Cardiac fibroblast (primary cell): ENCODE results near the gene CIDEB.

Experiments used
- DNase-seq, 2 donors: peaks; one replicate each; pipeline versions ENCODE4 v3.0.0 to v3.0.0-alpha.2; 2010; ENCODE audit warnings: low read depth in 2 of 2
- H3K4me3 ChIP-seq, 2 donors: replicated peaks in 1 of 2; 1 replicate in 1 of 2; 2 replicates in 1 of 2; pipeline ENCODE4 v1.5.1; 2011; ENCODE audit warnings: low read depth in 2 of 2, low read length in 2 of 2, mild to moderate bottlenecking in 2 of 2, moderate library complexity in 1 of 2
- TF ChIP-seq, protein P1 (sequence below): IDR thresholded peaks from one replicate; pipeline ENCODE4 v1.5.1; 2011; ENCODE audit warnings: low read depth, mild to moderate bottlenecking, low read length, inconsistent platforms

The CIDEB gene

DNA sequence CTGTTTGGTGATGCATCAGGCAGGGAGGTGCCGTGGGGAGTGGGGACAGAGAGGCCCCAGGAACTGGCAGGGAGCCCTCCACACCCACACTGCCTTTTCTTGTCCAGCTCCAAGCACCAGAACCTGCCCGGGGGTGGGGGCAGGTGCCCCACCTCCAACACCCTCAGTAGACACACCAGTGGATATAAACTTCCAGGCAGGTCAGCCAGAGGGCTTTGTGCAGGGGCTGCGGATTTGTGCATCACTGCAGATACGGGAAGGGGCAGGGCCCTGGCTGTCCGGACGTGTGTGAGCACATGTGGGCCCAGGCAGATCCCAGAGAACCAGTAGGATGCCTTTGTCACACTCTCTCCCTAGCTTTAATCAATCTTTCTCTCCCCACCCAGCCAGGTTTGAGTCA, 43.5 kb downstream of the CIDEB start:
- H3K4me3 ChIP-seq, result no peak overlapping the region
- peak in 1 of 2 donors; percentile 22 for DNase-seq
- TF ChIP-seq, protein P1, sequence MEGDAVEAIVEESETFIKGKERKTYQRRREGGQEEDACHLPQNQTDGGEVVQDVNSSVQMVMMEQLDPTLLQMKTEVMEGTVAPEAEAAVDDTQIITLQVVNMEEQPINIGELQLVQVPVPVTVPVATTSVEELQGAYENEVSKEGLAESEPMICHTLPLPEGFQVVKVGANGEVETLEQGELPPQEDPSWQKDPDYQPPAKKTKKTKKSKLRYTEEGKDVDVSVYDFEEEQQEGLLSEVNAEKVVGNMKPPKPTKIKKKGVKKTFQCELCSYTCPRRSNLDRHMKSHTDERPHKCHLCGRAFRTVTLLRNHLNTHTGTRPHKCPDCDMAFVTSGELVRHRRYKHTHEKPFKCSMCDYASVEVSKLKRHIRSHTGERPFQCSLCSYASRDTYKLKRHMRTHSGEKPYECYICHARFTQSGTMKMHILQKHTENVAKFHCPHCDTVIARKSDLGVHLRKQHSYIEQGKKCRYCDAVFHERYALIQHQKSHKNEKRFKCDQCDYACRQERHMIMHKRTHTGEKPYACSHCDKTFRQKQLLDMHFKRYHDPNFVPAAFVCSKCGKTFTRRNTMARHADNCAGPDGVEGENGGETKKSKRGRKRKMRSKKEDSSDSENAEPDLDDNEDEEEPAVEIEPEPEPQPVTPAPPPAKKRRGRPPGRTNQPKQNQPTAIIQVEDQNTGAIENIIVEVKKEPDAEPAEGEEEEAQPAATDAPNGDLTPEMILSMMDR, result no peak

DNA sequence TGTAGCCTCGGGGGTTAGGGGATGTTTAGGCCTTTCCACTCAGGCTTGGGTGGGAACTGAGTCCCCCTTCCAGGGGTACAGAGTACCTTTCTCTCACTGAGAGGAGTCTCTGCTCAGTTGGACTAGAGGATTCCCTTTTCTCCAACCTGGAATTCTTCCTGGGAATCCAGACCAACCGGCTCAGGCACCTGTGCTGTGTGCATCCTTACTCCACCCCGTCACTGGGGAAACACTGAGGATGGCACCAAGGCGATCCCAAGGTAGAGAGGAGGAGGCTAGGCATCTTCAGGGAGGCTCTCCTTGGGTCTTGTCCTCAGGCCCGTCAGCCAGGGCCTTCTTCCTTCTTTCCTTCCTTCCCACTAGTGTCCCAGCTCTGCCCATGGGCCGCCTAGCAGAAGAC, 43.9 kb downstream of the CIDEB start:
- TF ChIP-seq, protein P1, result no peak
- no peak for DNase-seq
- H3K4me3 ChIP-seq, result no peak overlapping the region

DNA sequence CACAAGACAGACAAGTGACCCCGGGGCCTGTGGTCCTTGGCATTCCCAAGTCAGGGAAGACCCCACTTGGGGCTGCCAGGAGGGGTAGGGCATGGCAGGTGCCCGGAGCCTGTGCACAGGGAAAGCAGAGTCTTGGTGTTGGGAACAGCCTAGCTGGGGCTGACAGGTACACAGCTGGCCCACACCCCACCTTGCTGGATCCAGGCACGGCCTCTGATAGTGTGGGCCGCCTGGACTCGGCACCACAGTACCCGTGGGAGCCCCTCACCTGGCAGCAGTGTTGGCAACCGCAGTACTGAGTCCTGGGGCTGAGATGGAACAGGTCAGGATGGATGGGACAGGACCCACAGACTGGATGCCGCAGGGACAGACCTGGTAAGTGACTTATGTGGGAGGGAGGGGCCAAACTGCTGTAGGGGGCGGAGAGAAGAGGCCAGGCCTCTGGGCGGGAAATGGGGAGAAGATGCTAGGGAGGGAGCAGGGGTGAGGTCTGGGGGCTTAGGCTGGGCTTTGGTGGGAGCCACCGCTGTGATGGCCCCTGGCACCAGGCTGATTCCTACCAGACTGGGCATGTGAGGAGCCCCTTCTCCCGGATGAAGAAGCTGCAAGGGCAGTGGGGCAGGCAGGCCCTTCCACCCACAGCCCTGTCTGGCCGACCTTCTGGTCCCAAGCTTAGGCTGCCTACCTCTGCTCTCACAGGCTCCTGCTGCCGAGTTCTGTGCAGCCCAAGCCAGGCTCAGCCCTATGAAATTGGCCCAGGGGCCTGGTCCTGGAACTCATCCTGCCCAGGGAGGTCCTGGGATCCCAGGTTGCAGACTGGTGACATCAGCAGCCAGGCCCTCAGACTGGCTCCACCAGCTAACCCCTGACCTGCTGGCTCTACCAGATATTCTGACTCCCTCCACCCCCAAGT, 44.7 kb downstream of the CIDEB start, which contains the start of gene TGM1:
Gene TGM1 (minus strand): TSS at position 357 of the 913 bp plus-strand sequence. CDS start 825 bp downstream, outside the sequence.
- no peak within 1 kb of the TSS for H3K4me3 ChIP-seq
- TF ChIP-seq, protein P1, result no peak
- DNase-seq, result no peak

DNA sequence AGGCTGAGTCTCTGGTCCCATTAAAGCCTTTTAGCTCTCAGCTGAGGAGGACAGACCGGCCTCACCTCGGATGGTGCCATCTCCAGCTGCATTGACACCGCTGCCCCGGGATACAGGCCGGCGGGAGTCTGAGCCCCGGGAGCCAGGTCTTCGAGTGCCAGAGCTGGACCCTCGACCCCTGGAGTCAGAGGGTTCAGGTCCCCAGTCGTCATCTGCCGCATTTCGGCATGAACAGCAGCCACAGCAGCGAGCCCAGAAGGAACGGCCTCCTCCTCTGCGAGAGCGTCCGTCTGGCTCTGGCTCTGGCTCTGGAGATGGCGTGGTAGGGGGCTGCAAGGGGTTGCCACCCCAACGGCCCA, 45.8 kb downstream of the CIDEB start:
- TF ChIP-seq, protein P1, result no peak
- DNase-seq, result no peak
- H3K4me3 ChIP-seq, result no peak overlapping the region

DNA sequence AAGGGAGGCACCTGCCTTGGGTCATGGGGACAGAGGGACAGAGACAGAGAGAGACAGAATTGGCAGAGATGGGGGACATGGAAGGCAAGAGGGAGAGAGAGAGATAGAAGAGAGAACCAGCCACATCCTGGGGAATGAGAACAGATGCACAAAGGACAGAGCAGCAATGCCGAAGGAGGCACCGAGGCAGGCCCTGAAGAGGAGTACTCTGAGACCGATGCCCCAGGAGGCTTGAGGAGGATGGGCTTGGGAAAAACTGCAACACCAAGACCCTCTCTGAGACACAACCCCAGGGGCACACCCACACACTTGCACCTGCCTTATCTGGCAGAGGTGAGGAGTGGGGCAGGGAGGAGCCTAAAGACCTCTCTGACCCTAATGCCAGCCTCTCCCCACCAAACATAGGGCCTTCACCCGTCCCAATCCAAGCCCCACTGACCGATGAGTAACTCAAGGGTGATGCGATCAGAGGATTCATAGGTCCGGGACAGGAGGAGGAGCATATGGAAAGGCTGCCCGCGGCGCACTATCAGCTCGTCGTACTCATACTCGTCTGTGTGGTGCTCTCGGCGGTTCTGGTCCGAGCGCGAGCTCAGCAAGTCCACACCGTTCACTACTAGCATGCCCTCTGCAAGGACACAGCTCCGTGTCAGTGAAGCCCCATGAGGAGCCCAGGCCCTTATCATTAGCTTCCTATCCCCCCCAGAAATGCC, 46.4 kb downstream of the CIDEB start:
- H3K4me3 ChIP-seq, result no peak overlapping the region
- DNase-seq, result no peak
- TF ChIP-seq, protein P1, result no peak

DNA sequence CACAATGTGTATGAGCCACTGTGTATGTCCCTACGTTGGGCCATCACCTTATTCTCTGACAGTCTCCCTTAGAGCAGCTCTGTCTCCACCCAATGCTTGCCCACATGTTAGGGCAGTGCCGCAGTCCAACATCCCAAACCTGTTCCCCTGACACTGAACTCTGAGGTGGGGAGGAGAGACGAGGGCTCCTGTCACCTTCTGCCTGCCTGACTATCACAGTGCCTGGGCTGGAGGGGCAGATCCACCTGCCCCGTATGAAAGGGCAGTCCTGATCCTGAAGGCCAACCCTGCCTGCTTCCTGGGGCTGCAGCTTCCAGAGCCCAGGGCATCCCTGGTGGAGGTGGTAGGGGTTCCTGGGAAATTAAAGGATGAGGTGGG, 47.0 kb downstream of the CIDEB start:
- DNase-seq, result no peak
- no peak overlapping the region for H3K4me3 ChIP-seq
- TF ChIP-seq, protein P1, result no peak
